Neural progenitor cell (in vitro differentiated cells): ENCODE results near the gene TXNDC5.

ENCODE experiments used
- EZH2 ChIP-seq: fragments of 200-600 bp; sonication (generic); IDR thresholded peaks from 2 replicates; pipeline ENCODE4 v1.6.1; 2017; ENCODE audit warnings: antibody characterized with exemption, mild to moderate bottlenecking, moderate library complexity
- TF ChIP-seq, protein P1 (sequence below): fragments of 200-600 bp; sonication (generic); IDR thresholded peaks from 2 replicates; pipeline ENCODE4 v1.5.1; 2017; ENCODE audit warnings: antibody characterized with exemption, mild to moderate bottlenecking

DNA sequence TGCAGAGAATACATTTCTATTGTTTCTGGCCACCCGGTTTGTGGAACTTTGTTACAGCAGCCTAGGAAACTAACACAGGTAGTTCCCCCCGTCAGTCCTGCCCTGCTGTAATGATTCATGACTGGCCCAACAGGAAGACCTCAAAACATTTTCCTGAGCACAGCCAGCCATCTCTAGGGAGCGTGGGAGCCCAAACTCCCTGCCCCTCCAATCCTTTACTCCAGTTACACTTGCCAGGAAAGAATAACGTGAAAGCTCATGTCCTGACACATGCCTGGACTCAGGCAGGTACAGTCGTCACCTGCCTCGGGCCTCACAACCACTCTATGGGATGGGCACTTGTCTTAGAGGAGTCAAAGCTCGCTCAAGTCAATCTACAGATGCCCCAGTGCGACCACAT, 8.4 kb downstream of the TXNDC5 start:
- TF ChIP-seq EZH2, result no peak
- TF ChIP-seq, protein P1, sequence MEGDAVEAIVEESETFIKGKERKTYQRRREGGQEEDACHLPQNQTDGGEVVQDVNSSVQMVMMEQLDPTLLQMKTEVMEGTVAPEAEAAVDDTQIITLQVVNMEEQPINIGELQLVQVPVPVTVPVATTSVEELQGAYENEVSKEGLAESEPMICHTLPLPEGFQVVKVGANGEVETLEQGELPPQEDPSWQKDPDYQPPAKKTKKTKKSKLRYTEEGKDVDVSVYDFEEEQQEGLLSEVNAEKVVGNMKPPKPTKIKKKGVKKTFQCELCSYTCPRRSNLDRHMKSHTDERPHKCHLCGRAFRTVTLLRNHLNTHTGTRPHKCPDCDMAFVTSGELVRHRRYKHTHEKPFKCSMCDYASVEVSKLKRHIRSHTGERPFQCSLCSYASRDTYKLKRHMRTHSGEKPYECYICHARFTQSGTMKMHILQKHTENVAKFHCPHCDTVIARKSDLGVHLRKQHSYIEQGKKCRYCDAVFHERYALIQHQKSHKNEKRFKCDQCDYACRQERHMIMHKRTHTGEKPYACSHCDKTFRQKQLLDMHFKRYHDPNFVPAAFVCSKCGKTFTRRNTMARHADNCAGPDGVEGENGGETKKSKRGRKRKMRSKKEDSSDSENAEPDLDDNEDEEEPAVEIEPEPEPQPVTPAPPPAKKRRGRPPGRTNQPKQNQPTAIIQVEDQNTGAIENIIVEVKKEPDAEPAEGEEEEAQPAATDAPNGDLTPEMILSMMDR, result no peak
